Activated CD4-positive, alpha-beta memory T cell treated with anti-CD3 and anti-CD28 coated beads for 36 hours (primary cell): Measurements from ENCODE around the gene C11orf24. TPM values are rescaled to one million over a fixed set of nuclear protein-coding genes. Genes with fewer than 3 reads are reported as not detected.
A peak's percentile ranks its signal among the peaks of the same experiment; 100 is the strongest.

Source experiments
- CTCF ChIA-PET: fragments of 350-600 bp; sonication (Branson Sonifier 250); formaldehyde crosslinking; loops from one replicate; lab custom pipeline; 2021; ENCODE audit warnings: antibody characterized with exemption, inconsistent platforms; lab: Charles Lee
- POLR2A ChIA-PET: fragments of 350-600 bp; sonication (Branson Sonifier 250); formaldehyde crosslinking; loops from one replicate; lab custom pipeline; 2021; ENCODE audit warnings: antibody characterized with exemption; lab: Charles Lee
- DNase-seq: peaks from one replicate; pipeline ENCODE4 v3.0.0-alpha.2; 2020
- H3K27ac Mint-ChIP-seq: one replicate; pipeline ENCODE4 v1.8.0; 2021; ENCODE audit warnings: mixed read lengths
- H3K27me3 Mint-ChIP-seq: one replicate; pipeline ENCODE4 v1.8.0; 2021; ENCODE audit warnings: mixed read lengths
- H3K36me3 Mint-ChIP-seq: one replicate; pipeline ENCODE4 v1.8.0; 2021; ENCODE audit warnings: mixed read lengths
- H3K4me1 Mint-ChIP-seq: one replicate; pipeline ENCODE4 v1.8.0; 2021; ENCODE audit warnings: low read depth, mixed read lengths
- H3K4me3 Mint-ChIP-seq: one replicate; pipeline ENCODE4 v1.8.0; 2021; ENCODE audit warnings: mild to moderate bottlenecking, mixed read lengths
- H3K9me3 Mint-ChIP-seq: one replicate; pipeline ENCODE4 v1.8.0; 2021; ENCODE audit warnings: mixed read lengths
- intact Hi-C: fragments of 100-400 bp; cut with micrococcal nuclease; formaldehyde crosslinking; loops from one replicate; pipeline ENCODE4 v1.15.1; 2023
- total RNA-seq, 2 experiments: library from RNA; stranded (reverse); gene quantifications; one replicate each; pipeline ENCODE4 v1.2.3, GENCODE V29; 2021

The C11orf24 gene
- total RNA-seq, 2 experiments from 2014 or later: 28.0 to 28.9 TPM

GRCh38 chr11:68211546-68211945 lies 60.2 kb downstream of the C11orf24 start:
- peaks cover 2% of the 10 kb centered on the region for H3K36me3 Mint-ChIP-seq
- peak overlapping the region; percentile 35 for H3K27ac Mint-ChIP-seq
- H3K9me3 Mint-ChIP-seq: no peaks in the 10 kb centered on the region
- peaks cover 54% of the 10 kb centered on the region for H3K4me1 Mint-ChIP-seq
- H3K27me3 Mint-ChIP-seq: peaks cover 6% of the 10 kb centered on the region
- peak; percentile 31 for DNase-seq
- intact Hi-C loops: loop anchor here (5.0 to 10.0 kb wide), 2 partner anchors 63 to 86 kb away; partner anchors contain the start of gene C11orf24
- POLR2A ChIA-PET: no interaction called here
- H3K4me3 Mint-ChIP-seq: peak overlapping the region; percentile 84
- CTCF ChIA-PET: interaction anchor here (1.5 to 4.6 kb wide), 3 partner anchors 17 to 86 kb away, joined by 3 to 35 read pairs (median 5); no protein-coding TSS in a partner anchor

Other genes with a start within 250 kb of the C11orf24 start
- gene NDUFS8, start 241.3 kb downstream of the C11orf24 start, total RNA-seq: 100 to 1,000 TPM; 134 to 140 TPM
- gene TCIRG1, start 232.9 kb downstream of the C11orf24 start, total RNA-seq: 100 to 1,000 TPM; 167 to 175 TPM
- 1 to 10 TPM; 6.1 to 6.6 TPM for gene CHKA, start 150.6 kb downstream of the C11orf24 start, total RNA-seq
- gene KMT5B, start 58.7 kb downstream of the C11orf24 start, total RNA-seq: 10 to 100 TPM; 18.5 to 21.2 TPM
- gene LRP5, start 40.6 kb upstream of the C11orf24 start, total RNA-seq: 1 to 10 TPM; 6.1 to 7.6 TPM
- gene PPP6R3, start 188.8 kb upstream of the C11orf24 start, total RNA-seq: 100 to 1,000 TPM; 108 to 110 TPM